Measurements from ENCODE around the gene INA.

The INA gene

DNA sequence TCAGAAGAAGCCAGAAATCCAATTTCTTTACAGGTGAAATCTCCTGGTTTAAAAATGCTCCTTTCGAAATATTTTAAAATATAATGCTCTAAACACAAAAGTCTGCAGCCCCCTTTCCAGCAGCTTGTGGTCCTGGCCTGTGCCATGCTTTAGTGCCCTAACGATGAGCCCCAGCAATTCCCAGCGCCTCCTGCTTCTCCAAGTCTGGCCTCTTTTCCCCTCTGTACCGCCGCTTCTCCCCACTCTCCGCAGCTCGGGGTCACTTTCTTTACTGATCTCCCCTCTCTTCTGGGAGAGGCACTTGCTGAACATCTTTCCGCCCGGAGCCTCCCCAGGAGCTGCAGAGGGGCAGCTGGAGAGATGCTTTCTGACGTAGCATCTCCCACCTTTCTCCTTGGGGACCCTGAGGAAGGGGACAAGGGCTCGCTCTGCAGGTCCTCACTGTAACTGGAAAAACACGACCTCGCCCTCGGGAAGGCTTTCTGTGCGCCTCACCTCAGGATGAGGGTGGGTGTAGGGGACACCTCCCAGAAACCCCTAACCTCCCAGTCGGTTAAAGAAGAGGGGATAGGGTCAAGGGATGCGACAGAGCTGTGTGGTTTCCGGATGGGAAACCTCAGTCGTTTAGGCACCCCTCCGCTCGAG lies 565 bp upstream of the INA start:
- no peak for DNase-seq

DNA sequence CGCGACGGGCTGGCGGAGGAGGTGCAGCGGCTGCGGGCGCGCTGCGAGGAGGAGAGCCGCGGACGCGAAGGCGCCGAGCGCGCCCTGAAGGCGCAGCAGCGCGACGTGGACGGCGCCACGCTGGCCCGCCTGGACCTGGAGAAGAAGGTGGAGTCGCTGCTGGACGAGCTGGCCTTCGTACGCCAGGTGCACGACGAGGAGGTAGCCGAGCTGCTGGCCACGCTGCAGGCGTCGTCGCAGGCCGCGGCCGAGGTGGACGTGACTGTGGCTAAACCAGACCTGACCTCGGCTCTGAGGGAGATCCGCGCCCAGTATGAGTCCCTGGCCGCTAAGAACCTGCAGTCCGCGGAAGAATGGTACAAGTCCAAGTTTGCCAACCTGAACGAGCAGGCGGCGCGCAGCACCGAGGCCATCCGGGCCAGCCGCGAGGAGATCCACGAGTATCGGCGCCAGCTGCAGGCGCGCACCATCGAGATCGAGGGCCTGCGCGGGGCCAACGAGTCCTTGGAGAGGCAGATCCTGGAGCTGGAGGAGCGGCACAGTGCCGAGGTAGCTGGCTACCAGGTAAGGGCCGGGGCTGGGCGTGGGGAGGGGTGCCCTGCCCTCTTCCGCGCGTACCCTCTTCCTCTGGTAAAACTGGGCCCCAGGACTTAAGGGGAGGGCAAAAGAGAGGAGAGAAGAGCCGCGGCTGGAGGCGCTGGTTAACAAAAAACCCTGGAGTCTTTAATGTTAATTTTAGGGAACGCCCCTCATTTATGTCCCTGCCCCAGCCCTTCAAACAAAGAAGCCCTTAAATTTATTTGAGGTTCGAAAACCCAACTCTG lies 987 bp downstream of the INA start:
- DNase-seq: no peak

DNA sequence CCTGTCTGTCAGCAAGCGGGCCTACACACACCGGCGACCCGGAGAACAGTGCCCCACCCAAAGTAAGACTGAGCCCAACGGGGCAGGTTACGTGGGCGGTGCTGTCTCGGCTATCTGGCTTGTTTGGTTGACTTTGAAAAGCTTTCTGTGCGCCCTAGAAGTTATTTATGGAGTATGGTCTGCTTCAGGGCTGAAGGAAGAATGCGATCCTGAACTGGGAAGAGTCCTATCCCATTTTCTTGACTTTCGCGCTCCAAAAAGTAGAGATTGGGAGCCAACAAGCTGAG lies 1.5 kb downstream of the INA start:
- no peak for DNase-seq

DNA sequence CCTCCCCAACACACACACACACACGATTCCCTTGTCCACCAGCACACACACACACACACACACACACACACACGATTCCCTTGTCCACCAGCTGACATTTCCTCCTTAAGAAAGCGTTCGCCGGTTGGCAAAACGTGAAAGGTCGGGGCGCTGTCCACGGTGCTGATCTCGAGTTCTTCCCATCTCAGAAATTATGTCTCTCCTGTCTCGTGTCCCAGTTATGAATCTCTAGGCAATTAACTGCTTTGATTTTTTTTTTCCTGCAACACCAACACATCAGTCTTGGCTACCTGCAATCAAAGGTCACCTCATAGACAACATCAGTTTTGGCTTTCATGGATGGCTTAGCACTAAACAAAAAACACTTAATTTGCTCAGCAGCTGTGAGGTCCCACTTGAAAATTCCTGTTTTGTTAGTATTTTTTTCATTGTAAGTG lies 1.9 kb downstream of the INA start:
- DNase-seq: no peak

DNA sequence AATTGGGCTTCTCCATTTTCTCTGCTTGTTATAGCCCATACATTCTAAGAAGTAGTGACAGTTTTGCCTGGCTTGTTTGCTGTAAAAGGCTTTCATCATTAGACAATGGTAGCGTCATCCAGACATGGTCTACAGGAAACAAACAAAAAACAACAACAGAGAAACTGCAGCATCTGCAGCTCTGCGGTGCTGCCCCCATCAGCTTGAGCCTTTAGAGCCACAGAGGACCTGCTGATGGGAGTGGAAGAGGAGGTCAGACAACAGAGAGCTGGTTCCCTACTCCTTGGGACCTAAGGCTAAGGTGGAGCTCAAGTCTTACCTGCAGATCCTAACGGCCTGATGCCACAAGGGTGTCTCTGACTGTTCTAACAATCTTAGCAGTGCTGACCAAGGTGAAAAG lies 3.1 kb downstream of the INA start:
- DNase-seq: no peak

DNA sequence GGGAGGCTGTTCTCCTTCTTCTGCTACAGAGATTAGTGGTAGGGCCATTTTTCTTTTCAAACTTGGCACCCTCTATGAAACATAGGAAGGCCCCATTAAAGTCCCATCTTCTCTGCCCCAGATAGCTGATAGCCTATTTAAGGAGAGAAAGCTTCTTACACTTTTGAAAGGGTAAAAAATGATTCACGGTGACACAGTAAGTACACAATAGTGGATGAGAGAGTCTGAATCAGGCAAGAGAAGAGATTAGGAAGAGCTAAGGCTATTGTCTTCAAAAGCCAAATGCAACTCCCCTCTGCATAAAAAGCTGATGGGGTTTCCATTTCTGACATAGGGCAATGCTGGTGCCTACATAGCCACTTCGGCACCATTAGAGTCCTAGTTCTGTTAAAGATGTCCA lies 3.6 kb downstream of the INA start:
- DNase-seq: no peak

DNA sequence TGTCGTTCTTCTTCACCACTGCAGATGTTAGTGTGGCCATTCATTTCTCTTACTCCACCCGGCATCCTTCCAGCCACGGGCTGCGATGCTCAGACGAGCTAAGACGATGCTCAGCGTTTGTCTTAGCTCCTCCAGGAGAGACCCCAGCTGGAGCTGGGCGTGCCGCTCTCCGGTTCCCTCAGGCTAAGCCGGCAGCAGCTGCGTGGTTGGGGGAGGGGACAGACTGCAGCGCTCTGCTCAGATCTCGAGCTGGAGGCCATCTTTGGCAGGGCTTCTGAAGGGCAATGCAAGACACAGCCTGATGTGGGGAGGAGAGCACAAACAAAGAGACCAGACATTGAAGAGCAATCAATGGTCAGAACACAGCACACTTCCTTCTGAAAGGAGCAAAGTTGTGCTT lies 4.8 kb downstream of the INA start:
- peak; percentile 4 for DNase-seq

DNA sequence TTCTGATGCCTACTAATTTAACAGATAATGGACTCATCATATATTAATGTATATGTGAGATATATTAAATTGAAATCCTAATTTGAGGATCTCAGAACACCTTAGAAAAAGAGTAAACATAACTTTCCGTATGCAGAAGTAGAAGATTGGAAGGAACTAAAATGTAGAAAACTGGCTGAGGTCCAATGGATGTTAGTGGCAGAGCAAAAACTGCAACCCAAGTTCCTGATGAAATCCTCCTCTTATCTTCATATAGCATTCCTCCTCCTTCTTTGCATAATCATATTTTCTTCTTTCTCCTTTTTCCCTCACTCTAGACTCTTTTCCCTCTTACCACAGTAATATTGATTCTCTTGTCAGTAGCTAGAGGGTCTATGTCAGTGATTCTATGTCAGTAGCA lies 6.0 kb downstream of the INA start:
- no peak for DNase-seq

DNA sequence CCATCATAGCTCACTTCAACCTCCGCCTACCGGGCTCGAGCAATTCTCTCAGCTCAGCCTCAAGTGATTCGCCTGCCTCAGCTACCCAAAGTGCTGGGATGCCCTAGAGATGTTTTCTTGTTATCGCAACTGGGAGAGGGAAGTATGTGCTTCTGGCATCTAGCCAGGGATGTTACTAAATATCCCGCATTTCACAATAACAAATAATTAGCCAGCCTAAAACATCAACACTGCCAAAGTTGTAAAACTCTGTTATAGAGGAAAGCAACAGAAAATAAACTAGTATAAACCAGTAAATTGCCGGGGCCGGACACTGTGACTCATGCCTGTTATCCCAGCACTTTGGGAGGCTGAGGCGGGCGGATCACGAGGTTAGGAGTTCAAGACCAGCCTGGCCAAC lies 7.2 kb downstream of the INA start:
- no peak for DNase-seq

DNA sequence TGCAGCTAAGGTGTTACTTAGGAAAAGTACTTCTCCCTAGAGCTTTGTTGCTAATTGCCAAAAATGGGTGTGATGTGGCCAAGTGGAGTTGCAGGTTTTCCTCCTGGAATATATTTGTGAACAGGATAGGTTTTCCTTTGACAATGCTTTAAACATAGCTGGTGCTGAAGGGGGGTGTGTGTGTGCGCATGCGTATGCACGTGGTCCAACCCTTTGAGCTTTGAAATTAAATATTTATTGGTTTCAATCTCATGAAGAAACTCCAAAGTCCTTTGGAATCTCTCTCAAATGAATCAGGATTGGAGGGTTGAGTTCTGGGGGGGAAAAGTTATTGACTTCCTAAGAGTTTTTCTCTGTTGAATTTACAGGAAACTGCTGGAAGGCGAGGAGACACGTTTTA lies 11.1 kb downstream of the INA start:
- no peak for DNase-seq

DNA sequence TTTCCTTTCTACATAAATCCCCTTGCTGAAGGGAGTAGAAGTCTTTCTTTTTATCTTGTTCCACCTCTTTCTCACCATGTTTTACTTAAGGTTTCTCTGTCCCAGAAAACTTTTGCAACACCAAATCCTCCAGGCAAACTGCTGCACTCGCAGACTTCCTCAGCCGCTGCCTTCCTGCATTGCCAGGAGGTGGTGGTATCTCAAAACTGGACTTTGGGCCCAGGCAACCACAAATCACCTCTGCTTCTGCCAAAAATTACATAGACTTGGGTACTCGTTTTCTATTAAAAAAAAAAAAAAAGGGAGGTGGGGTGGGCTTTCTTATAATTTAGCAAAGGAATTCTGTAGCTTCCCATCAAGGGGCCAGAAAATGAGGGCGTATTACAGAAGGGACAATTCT lies 14.7 kb downstream of the INA start:
- DNase-seq: no peak

DNA sequence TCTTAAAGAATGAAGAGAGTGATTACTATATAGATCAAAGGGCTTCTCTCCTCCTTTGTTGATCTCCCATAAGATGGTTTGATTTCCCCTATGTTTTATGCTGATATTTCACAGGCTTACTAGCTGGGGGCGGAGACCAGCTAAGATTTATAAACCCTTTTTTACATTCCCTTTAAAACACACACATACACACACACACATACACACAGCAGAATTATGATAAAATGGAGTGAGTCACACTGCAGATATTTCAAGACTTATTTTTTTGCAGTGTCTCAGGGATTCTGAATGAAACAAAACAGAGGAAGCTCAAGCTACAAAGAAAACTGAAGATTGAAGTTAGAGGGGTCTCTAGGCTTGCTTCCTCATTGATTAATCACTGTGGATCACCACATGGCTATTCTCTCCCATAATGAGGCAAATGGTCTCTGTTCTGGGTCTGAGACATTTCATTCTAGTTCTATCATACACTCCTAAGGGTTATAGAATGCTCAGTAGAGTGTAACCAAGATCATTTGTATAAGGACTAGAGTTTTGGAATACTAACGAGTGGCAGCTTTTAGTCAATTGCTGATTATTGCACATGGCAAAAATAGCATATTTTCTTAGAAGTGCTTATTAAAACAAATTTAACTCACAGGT lies 18.6 kb downstream of the INA start:
- no peak for DNase-seq

DNA sequence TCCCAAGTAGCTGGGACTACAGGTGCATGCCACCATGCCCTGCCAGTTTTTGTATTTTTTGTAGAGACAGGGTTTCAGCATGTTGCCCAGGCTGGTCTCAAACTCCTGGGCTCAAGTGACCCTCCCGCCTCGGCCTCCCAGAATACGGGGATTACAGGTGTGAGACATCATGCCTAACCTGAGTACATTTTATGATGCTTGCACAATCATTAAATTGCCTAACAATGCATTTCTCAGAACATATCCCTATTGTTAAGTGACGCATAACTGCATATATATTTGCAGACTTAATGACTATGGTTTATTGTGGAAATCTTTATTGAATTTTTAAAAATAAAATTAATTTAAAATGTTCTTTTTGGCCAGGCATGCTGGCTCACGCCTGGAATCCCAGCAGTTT lies 30.7 kb downstream of the INA start:
- no peak for DNase-seq

DNA sequence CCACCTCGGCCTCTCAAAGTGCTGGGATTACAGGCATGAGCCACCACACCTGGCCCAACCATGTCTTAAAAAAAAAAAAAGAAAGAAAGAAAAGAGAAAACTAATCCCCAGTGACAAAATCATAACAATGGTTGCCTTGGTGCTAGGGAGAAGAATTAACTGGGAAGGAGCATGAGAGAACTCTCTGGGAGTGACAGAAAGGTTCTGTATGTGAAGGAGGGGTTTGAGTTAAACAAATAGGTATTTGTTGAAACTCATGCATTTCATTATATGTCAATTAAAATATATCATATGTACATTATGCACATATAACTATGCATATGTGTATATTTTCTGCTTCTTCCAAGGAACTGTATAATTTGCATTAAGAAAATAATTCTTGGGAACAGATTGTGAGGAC lies 33.3 kb downstream of the INA start:
- no peak for DNase-seq

DNA sequence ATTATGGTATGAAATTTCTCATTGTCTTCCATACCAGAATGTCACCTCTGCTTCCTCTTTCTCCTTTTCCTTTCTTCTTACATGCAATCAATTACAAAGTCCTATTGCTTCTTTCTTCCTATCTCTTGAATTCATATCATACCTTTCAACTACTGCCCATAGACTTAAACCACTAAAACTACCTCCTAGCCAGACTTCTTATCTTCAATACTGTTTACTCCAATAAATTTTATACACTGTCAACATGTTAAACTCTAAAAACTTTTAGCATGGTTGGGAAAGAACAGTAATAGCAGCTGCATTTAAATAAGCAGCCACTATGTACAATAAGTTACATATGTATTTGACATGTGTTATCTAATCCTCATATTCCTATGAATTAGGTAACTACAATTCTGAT lies 39.1 kb downstream of the INA start:
- DNase-seq: no peak

DNA sequence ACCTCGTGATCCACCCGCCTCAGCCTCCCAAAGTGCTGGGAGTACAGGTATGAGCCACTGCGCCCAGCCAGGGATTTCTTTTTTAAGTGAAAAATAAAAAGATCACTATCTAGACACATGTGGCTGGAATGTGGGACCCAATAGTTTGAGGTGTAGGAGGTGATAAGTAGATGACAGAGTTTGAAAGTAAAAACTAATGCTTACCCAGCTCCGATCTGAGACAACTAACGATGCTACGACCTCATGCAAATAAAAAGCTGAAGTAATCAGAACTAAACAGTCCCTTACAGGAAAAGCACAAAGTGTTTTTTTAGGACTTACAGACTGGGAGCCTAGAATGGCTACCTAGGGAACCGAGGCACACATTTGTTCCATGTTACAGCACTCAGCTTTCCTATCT lies 51.0 kb downstream of the INA start:
- DNase-seq: no peak

DNA sequence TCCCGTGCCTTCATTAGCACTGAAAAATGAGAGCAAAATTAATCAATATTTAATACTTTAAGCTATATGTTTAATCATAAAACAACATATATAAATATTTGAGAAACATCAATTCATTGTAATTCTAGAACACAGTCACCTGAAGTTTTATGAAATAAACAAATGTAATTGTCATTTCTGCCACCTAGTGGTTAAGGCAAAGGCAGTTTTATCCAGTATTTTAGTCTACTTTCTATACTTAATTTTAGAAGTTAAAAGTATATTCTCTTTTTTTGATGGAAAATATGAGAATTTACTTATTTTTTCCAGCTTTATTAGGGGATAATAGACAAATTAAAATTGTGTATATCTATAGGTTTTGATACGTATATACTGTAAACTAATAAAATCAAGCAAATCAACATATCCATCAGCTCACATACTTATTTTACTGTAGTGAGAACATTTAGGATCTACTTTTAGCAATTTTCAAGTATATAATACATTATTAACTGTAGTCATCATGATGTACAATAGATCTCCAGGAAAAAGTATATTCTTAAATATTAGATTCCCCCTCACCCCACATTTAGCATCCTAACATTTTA lies 57.1 kb downstream of the INA start:
- no peak for DNase-seq

DNA sequence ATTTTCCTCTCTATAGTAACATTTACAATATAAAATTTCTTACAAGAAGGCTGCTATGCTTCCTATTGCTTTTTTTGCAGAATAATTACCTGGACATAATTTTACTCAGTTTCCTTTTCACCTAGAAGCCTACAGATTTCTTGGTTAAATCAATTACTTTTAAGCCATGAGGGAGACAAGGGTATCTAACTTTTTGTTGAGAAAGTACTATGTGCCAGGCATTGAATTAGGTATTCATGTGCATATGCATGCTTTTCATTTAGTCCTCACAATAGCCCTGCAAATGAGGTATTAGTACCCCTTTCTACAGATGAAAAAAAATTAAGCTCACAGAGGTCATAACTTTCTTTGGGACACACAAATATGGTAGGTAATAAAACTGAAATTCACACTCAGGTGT lies 57.6 kb downstream of the INA start:
- no peak for DNase-seq

DNA sequence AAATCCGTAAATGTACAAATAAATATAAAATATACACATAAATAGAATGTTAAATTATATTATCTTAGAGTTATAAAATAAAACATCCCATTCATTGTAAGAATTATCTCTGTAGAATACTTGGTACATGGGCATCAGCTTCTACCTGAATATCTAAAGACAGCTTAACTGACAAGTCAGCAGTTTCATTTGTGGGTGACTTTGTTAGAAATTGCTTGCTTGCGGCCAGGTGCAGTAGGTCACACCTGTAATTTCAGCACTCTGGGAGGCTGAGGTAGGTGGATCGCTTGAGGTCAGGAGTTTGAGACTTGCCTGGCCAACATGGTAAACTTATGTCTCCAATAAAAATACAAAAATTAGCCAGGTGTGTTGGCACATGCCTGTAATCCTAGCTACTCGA lies 59.4 kb downstream of the INA start:
- DNase-seq: no peak
